Hepatocyte (in vitro differentiated cells): ENCODE data around the gene MYOZ1. TPM values are rescaled to one million over a fixed set of nuclear protein-coding genes. Genes with fewer than 3 reads are reported as not detected.

Experiments used
- DNase-seq: peaks from one replicate; pipeline ENCODE4 v3.0.0-alpha.2; 2016; ENCODE audit warnings: low spot score
- H2AFZ ChIP-seq: fragments of 200-600 bp; sonication (generic); 2 replicates; pipeline ENCODE4 v1.6.0; 2016; ENCODE audit warnings: antibody characterized with exemption, mild to moderate bottlenecking
- H3K27ac ChIP-seq: fragments of 200-600 bp; sonication (generic); 2 replicates; pipeline ENCODE4 v1.5.1; 2016; ENCODE audit warnings: mild to moderate bottlenecking
- H3K27me3 ChIP-seq: fragments of 200-600 bp; sonication (generic); 2 replicates; pipeline ENCODE4 v1.6.1; 2016
- H3K36me3 ChIP-seq: fragments of 200-600 bp; sonication (generic); replicated peaks from 2 replicates; pipeline ENCODE4 v1.5.1; 2016; ENCODE audit warnings: low read depth; ENCODE audit not compliant: insufficient read depth
- H3K4me1 ChIP-seq: fragments of 200-600 bp; sonication (generic); 2 replicates; pipeline ENCODE4 v1.5.1; 2016; ENCODE audit warnings: mild to moderate bottlenecking, moderate library complexity; ENCODE audit not compliant: insufficient read depth
- H3K4me2 ChIP-seq: fragments of 200-600 bp; sonication (generic); 2 replicates; pipeline ENCODE4 v1.6.0; 2016
- H3K4me3 ChIP-seq: fragments of 200-600 bp; sonication (generic); 2 replicates; pipeline ENCODE4 v1.5.1; 2016; ENCODE audit warnings: mild to moderate bottlenecking
- H3K79me2 ChIP-seq: fragments of 200-600 bp; sonication (generic); 2 replicates; pipeline ENCODE4 v1.6.0; 2017; ENCODE audit warnings: mild to moderate bottlenecking
- H3K9me2 ChIP-seq: fragments of 200-600 bp; sonication (generic); replicated peaks from 2 replicates; pipeline ENCODE4 v1.6.0; 2017; ENCODE audit warnings: mild to moderate bottlenecking; ENCODE audit not compliant: insufficient read depth
- H3K9me3 ChIP-seq: fragments of 200-600 bp; sonication (generic); 2 replicates; pipeline ENCODE4 v1.5.1; 2016; ENCODE audit warnings: low read depth, mild to moderate bottlenecking
- H4K20me1 ChIP-seq: fragments of 200-600 bp; sonication (generic); 2 replicates; pipeline ENCODE4 v1.6.0; 2016; ENCODE audit warnings: mild to moderate bottlenecking; ENCODE audit not compliant: insufficient read depth, poor library complexity, severe bottlenecking
- EZH2 ChIP-seq: fragments of 200-600 bp; sonication (generic); IDR thresholded peaks from 2 replicates; pipeline ENCODE4 v1.6.1; 2016; ENCODE audit warnings: antibody characterized with exemption, mild to moderate bottlenecking, borderline replicate concordance
- EZH2phosphoT487 ChIP-seq: fragments of 200-600 bp; sonication (generic); IDR thresholded peaks from one replicate; pipeline ENCODE4 v1.6.1; 2018; ENCODE audit warnings: antibody characterized with exemption, mild to moderate bottlenecking, low read depth, moderate library complexity; ENCODE audit not compliant: unreplicated experiment, severe bottlenecking
- WGBS: methylation state at CpG from one replicate; pipeline ENCODE4 v1.1.6; 2016; ENCODE audit warnings: low lambda C conversion rate; ENCODE audit errors: missing lambda C conversion rate; 5-methylcytosine and 5-hydroxymethylcytosine counted together
- polyA plus RNA-seq: library from polyadenylated mRNA; unstranded; fragments of >200 nt; fragmentation: Nextera tagmentation; extraction: Ambion mirVana; gene quantifications from 2 replicates; pipeline ENCODE4 v1.2.1, GENCODE V29; 2016
- total RNA-seq: library from RNA; depleted of rRNA; stranded (reverse); fragments of >200 nt; gene quantifications from 2 replicates; pipeline ENCODE4 v1.2.3, GENCODE V29; 2014
- TF ChIP-seq, protein P1 (sequence below): fragments of 200-600 bp; sonication (generic); IDR thresholded peaks from 2 replicates; pipeline ENCODE4 v1.5.1; 2016; ENCODE audit warnings: antibody characterized with exemption, mild to moderate bottlenecking; ENCODE audit not compliant: poor library complexity

Gene MYOZ1
- total and polyA plus RNA-seq, 2 experiments from 2014 or later: 0.44 to 0.50 TPM

DNA sequence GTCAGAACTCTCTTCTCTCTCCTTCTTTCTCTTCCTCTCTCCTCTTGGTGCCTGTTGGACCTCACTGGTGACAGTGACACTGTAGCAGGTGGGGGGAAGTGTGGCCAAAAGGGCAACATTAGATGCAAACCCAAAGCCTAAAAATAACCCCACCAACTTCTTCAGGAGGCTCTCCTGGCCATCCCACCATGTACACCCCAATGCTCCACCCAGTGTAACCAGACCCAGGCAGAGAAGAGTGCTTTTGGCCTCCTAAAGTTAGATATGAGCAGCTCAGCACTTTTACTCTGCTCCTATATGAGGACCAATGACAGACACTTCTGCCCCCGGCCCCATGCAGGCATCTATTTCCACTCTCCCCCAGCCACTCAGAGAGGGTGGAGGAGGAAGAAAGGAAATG is 5.5 kb downstream of the MYOZ1 start:
- no peaks in the 10 kb centered on the region for H4K20me1 ChIP-seq
- no peak overlapping the region for H3K4me2 ChIP-seq
- no peak overlapping the region for H3K27ac ChIP-seq
- no peaks in the 10 kb centered on the region for H3K36me3 ChIP-seq
- H3K79me2 ChIP-seq: no peaks in the 10 kb centered on the region
- no peaks in the 10 kb centered on the region for H3K9me2 ChIP-seq
- TF ChIP-seq EZH2 (no peak), EZH2phosphoT487 (no peak)
- TF ChIP-seq, protein P1, sequence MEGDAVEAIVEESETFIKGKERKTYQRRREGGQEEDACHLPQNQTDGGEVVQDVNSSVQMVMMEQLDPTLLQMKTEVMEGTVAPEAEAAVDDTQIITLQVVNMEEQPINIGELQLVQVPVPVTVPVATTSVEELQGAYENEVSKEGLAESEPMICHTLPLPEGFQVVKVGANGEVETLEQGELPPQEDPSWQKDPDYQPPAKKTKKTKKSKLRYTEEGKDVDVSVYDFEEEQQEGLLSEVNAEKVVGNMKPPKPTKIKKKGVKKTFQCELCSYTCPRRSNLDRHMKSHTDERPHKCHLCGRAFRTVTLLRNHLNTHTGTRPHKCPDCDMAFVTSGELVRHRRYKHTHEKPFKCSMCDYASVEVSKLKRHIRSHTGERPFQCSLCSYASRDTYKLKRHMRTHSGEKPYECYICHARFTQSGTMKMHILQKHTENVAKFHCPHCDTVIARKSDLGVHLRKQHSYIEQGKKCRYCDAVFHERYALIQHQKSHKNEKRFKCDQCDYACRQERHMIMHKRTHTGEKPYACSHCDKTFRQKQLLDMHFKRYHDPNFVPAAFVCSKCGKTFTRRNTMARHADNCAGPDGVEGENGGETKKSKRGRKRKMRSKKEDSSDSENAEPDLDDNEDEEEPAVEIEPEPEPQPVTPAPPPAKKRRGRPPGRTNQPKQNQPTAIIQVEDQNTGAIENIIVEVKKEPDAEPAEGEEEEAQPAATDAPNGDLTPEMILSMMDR: no peak
- H3K9me3 ChIP-seq: no peaks in the 10 kb centered on the region
- H2AFZ ChIP-seq: no peak overlapping the region
- 75% methylated on average over 1 of the region's 1 CpG for WGBS
- no peak overlapping the region for H3K4me3 ChIP-seq
- H3K27me3 ChIP-seq: no peaks in the 10 kb centered on the region
- DNase-seq: no peak
- H3K4me1 ChIP-seq: no peaks in the 10 kb centered on the region

DNA sequence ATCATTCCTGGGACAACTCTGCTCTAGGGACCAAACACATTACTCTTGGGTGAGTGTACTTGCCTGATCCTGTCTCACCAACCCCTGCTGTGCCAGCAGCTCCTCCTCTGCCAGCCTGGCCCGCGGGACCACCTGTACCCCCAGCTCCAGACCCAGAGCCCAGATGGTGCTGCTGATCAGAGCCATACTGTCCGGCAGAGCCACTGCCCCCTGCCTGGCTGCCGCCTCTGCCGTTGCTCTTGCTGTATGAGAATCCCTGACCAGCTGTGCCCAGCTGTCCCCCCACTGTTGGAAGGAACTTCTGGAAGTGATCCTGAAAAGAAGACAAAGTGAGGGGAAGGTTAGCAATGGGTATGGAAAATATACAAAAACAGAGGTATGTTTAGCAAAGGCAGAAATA is 6.9 kb downstream of the MYOZ1 start:
- no peak for DNase-seq
- Histone ChIP-seq H3K9me2 (no peaks in the 10 kb centered on the region), H3K27ac (no peak overlapping the region), H3K9me3 (no peaks in the 10 kb centered on the region), H3K4me1 (no peaks in the 10 kb centered on the region), H3K4me3 (no peak overlapping the region), H3K79me2 (no peaks in the 10 kb centered on the region), H3K4me2 (no peak overlapping the region), H2AFZ (no peak overlapping the region), H3K36me3 (no peaks in the 10 kb centered on the region), H4K20me1 (no peaks in the 10 kb centered on the region), H3K27me3 (no peaks in the 10 kb centered on the region)
- TF ChIP-seq, protein P1: no peak
- TF ChIP-seq EZH2phosphoT487 (no peak), EZH2 (no peak)
- 83% methylated on average over 5 of the region's 5 CpGs for WGBS

DNA sequence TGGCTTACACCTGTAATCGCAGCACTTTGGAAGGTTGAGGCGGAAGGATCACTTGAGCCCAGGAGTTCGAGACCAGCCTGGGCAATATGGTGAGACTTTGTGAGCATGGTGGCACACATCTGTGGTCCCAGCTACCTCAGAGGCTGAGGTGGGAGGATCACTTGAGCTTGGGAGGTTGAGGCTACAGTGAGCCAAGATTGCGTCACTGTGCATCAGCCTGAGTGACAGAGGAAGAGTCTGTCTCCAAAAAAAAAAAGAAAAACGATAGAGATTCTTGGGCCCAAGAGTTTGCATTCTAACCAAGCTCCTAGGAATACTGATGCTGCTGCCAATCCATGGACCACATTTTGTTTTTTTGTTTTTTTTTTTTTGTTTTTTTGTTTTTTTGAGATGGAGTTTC is 12.1 kb downstream of the MYOZ1 start:
- Histone ChIP-seq H3K4me2 (no peak overlapping the region), H3K27me3 (no peaks in the 10 kb centered on the region), H3K27ac (no peak overlapping the region), H3K9me3 (no peaks in the 10 kb centered on the region), H2AFZ (no peak overlapping the region), H3K4me1 (peaks cover 3% of the 10 kb centered on the region), H3K36me3 (no peaks in the 10 kb centered on the region), H3K4me3 (no peak overlapping the region), H4K20me1 (no peaks in the 10 kb centered on the region), H3K79me2 (peaks cover 18% of the 10 kb centered on the region), H3K9me2 (no peaks in the 10 kb centered on the region)
- TF ChIP-seq, protein P1: no peak
- TF ChIP-seq EZH2 (no peak), EZH2phosphoT487 (no peak)
- 97% methylated on average over 5 of the region's 5 CpGs for WGBS
- DNase-seq: no peak

DNA sequence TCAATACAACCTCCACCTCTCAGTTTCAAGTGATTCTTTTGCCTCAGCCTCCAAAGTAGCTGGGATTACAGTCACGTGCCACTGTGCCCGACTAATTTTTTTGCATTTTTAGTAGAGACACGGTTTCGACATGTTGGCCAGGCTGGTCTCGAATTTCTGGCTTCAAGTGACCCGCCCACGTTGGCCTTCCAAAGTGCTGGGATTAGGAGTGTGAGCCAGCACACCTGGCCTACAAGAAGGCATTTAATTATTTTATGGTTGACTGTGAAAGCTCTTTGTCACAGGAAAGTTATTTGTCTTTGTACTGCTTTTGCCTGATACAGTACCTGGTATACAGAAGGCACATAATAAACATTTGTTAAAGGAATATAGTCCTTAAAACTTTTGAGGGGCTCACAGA is 12.9 kb downstream of the MYOZ1 start:
- Histone ChIP-seq H3K9me3 (no peaks in the 10 kb centered on the region), H4K20me1 (no peaks in the 10 kb centered on the region), H2AFZ (no peak overlapping the region), H3K9me2 (no peaks in the 10 kb centered on the region), H3K79me2 (peaks cover 23% of the 10 kb centered on the region), H3K27me3 (no peaks in the 10 kb centered on the region), H3K4me1 (peaks cover 3% of the 10 kb centered on the region), H3K4me3 (no peak overlapping the region), H3K27ac (no peak overlapping the region), H3K4me2 (no peak overlapping the region), H3K36me3 (no peaks in the 10 kb centered on the region)
- TF ChIP-seq EZH2 (no peak), EZH2phosphoT487 (no peak)
- TF ChIP-seq, protein P1: no peak
- DNase-seq: no peak
- 72% methylated on average over 7 of the region's 7 CpGs for WGBS
